Measurements from ENCODE around the gene PIAS1. TPM values are rescaled to one million over a fixed set of nuclear protein-coding genes. Genes with fewer than 3 reads are reported as not detected.
A peak's percentile ranks its signal among the peaks of the same experiment; 100 is the strongest.

The PIAS1 gene
- total RNA-seq, 1 donor from 2014 or later: 30.8 TPM

- TF ChIP-seq, protein P1, sequence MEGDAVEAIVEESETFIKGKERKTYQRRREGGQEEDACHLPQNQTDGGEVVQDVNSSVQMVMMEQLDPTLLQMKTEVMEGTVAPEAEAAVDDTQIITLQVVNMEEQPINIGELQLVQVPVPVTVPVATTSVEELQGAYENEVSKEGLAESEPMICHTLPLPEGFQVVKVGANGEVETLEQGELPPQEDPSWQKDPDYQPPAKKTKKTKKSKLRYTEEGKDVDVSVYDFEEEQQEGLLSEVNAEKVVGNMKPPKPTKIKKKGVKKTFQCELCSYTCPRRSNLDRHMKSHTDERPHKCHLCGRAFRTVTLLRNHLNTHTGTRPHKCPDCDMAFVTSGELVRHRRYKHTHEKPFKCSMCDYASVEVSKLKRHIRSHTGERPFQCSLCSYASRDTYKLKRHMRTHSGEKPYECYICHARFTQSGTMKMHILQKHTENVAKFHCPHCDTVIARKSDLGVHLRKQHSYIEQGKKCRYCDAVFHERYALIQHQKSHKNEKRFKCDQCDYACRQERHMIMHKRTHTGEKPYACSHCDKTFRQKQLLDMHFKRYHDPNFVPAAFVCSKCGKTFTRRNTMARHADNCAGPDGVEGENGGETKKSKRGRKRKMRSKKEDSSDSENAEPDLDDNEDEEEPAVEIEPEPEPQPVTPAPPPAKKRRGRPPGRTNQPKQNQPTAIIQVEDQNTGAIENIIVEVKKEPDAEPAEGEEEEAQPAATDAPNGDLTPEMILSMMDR (IDR thresholded peaks at IDR 0.05): no peak
- Mint-ChIP-seq H3K36me3 (ENCODE audit: low read depth) (peaks cover 18% of the 10 kb centered on the region), H3K27ac (ENCODE audit: unreplicated experiment) (peak overlapping the region; percentile 18), H3K27me3 (ENCODE audit: low read depth) (no peaks in the 10 kb centered on the region), H3K9me3 (ENCODE audit: low read depth) (no peaks in the 10 kb centered on the region), H3K4me1 (ENCODE audit: low read depth) (peaks cover 17% of the 10 kb centered on the region), H3K4me3 (ENCODE audit: unreplicated experiment) (no peak overlapping the region)
- no peak for DNase-seq (ENCODE audit: low spot score)
These were observed 123.6 kb downstream of the PIAS1 start for GRCh38 chr15:68177742-68178141.

DNA sequence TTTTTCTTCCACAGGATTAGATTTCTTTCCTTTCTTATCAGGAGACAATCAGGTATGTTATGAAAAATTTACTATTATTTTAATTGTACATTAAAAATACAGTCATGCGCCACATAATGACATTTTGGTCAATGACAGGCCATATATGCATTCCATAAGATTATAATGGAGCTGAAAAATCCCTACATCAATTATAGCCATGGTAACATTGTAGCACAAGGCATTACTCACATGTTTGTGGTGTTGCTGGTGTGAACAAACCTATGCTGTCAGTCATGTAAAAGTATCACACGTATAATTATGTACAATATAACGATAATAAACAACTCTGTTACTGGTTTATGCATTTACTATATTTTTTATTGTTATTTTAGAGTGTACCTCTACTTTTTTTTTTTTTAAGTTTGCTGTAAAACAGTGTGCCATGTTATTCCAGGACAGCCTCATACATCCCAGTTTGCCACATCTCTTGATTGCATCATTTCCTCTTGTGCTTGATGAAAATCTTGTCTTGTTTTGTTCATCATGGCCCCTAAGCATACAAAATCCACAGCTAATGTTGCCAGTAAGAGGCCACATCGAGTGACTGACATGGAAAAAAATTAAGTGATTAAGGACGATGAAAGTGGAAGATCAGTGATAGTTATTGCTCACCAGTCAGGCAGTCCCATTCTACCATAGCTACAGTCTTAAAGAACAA lies 129.7 kb downstream of the PIAS1 start:
- DNase-seq (ENCODE audit: low spot score): no peak
- TF ChIP-seq, protein P1 (IDR thresholded peaks at IDR 0.05): no peak
- Mint-ChIP-seq H3K27ac (ENCODE audit: unreplicated experiment) (peak overlapping the region; percentile 60), H3K9me3 (ENCODE audit: low read depth) (no peaks in the 10 kb centered on the region), H3K36me3 (ENCODE audit: low read depth) (peaks cover 23% of the 10 kb centered on the region), H3K27me3 (ENCODE audit: low read depth) (no peaks in the 10 kb centered on the region), H3K4me1 (ENCODE audit: low read depth) (peaks cover 39% of the 10 kb centered on the region), H3K4me3 (ENCODE audit: unreplicated experiment) (no peak overlapping the region)

DNA sequence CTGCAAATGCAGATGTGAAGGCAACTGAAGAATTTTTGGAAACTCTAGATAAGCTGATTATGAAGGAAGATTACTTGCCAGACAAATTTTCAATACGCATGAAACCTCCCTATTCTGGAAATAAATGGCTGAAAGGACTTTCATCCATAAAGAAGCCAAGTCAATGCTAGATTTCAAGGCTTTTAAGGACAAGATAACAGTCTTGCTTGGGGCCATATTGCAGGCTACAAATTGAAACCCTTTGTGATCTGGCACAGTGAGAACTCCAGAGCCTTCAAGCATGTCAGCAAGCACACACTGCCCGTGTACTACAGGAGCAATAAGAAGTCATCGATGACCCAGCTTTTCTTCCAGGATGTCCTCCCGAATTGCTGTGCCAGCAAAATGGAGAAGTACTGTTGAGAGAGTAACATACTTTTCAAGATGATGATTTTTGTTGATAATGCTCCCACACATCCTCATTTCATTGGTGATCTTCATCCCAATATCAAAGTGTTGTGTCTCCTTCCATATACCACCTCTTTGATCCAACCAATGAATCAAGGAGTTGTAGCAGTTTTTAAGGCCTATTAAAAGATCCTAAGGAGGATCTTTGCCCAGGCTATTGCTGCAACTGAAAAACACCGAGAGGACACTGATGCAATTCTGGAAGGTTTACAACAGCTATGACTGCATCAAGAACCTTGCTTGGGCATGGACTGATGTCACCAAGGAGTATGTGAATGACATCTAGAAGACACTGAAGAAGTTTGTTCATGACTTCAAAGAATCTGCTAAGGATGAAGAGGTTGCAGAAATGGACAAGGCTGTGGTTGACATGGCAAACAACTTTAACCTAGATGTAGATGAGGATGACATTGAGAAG lies 130.7 kb downstream of the PIAS1 start:
- H3K36me3 Mint-ChIP-seq (ENCODE audit: low read depth): peaks cover 26% of the 10 kb centered on the region
- H3K9me3 Mint-ChIP-seq (ENCODE audit: low read depth): no peaks in the 10 kb centered on the region
- H3K4me3 Mint-ChIP-seq (ENCODE audit: unreplicated experiment): no peak overlapping the region
- no peak for DNase-seq (ENCODE audit: low spot score)
- TF ChIP-seq, protein P1 (IDR thresholded peaks at IDR 0.05): no peak
- peaks cover 40% of the 10 kb centered on the region for H3K4me1 Mint-ChIP-seq (ENCODE audit: low read depth)
- H3K27ac Mint-ChIP-seq (ENCODE audit: unreplicated experiment): no peak overlapping the region
- no peaks in the 10 kb centered on the region for H3K27me3 Mint-ChIP-seq (ENCODE audit: low read depth)

DNA sequence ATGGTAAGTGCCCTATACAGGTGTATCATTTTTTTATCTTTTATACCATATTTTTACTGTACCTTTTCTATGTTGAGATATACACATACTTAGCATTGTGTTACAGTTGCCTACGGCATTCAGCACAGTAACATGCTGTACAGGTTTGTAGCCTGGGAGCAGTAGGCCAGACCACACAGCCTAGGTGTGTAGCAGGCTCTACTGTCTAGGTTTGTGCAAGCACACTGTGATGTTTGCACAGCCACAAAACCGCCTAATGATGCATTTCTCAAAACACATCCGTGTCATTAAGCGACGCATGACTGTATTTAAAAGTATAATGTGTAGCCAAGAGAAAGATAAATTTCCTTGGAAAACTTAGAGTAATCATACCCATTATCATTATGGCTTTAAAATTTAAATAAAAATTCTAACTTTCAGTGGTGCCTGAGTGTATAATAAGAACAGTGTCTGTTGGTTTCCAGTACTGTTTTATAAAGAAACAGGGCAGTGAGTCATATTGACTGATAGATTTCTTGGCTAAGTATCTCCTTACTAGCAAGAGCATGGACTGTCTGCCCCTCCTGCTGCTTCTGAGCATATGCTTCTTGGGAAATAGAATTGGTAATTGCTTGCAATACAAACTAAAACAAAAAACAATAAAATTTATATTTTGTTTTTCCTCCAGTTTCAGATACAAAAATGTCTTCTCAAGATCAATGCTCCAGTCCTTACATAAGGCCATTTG lies 132.7 kb downstream of the PIAS1 start:
- Mint-ChIP-seq H3K27ac (ENCODE audit: unreplicated experiment) (peak overlapping the region; percentile 76), H3K36me3 (ENCODE audit: low read depth) (peaks cover 23% of the 10 kb centered on the region), H3K9me3 (ENCODE audit: low read depth) (no peaks in the 10 kb centered on the region), H3K4me3 (ENCODE audit: unreplicated experiment) (no peak overlapping the region), H3K27me3 (ENCODE audit: low read depth) (no peaks in the 10 kb centered on the region), H3K4me1 (ENCODE audit: low read depth) (peaks cover 53% of the 10 kb centered on the region)
- no peak for DNase-seq (ENCODE audit: low spot score)
- TF ChIP-seq, protein P1 (IDR thresholded peaks at IDR 0.05): peak; percentile 12

DNA sequence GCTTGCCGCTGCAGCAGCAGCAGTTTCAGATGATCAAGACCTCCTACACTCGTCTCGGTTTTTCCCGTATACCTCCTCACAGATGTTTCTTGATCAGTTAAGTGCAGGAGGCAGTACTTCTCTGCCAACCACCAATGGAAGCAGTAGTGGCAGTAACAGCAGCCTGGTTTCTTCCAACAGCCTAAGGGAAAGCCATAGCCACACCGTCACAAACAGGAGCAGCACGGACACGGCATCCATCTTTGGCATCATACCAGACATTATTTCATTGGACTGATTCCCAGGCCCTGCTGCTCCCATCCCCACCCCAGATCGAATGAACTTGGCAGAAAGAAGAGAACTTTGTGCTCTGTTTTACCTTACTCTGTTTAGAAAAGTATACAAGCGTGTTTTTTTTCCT lies 133.4 kb downstream of the PIAS1 start:
- TF ChIP-seq, protein P1 (IDR thresholded peaks at IDR 0.05): no peak
- H3K36me3 Mint-ChIP-seq (ENCODE audit: low read depth): peaks cover 29% of the 10 kb centered on the region
- no peaks in the 10 kb centered on the region for H3K9me3 Mint-ChIP-seq (ENCODE audit: low read depth)
- DNase-seq (ENCODE audit: low spot score): no peak
- H3K4me3 Mint-ChIP-seq (ENCODE audit: unreplicated experiment): peak overlapping the region; percentile 5
- H3K27ac Mint-ChIP-seq (ENCODE audit: unreplicated experiment): peak overlapping the region; percentile 76
- H3K27me3 Mint-ChIP-seq (ENCODE audit: low read depth): no peaks in the 10 kb centered on the region
- peaks cover 53% of the 10 kb centered on the region for H3K4me1 Mint-ChIP-seq (ENCODE audit: low read depth)

Measured in chondrocyte (in vitro differentiated cells).